ENCODE measurements around the gene SHD. TPM values are rescaled to one million over a fixed set of nuclear protein-coding genes. Genes with fewer than 3 reads are reported as not detected.
"Not testable (repeated sequence)": the region's sequence is repeated elsewhere in the genome, so short reads cannot be mapped to it uniquely, and the experiment has no call there.

The SHD gene
- total RNA-seq, 2 experiments from 2014 or later = 0.14 to 0.64 TPM

DNA sequence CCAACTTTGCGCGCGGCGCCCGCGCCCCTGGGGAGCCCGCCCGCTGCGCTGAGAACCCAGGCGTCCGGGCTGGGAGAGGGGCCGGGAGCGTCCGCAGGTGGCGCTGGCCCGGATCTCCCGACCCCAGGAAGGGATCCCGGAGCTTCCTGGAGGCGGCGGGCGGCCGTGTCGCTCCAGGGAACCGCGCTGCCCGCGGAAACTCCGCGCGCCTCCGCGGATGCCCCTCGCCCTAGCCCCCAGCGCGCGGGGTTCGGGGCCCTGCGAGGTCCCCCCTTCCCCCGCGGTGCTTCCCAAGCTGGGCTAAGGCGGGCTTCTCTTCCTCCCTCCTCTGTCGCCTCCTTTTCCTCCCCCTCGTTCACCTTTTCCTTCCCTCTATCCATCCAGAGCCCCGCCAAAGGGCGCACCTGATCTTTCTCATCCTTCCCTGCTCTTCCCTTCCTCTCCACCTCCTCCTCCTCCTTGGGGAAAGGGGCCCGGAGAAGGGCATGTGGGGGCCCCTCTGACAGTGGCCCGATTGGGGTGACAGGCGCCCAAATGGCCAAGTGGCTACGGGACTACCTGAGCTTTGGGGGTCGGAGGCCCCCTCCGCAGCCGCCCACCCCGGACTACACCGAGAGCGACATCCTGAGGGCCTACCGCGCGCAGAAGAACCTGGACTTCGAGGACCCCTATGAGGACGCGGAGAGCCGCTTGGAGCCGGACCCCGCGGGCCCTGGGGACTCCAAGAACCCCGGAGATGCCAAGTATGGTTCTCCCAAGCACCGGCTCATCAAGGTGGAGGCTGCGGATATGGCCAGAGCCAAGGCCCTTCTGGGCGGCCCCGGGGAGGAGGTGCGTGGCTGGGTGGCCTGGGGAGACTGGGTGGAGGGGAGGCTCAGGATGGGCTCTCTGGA is 710 bp downstream of the SHD start:
- Mint-ChIP-seq H3K4me3 (peak overlapping the region; percentile 45), H3K27me3 (peaks cover 30% of the 10 kb centered on the region), H3K4me1 (ENCODE audit: low read depth) (no peaks in the 10 kb centered on the region), H3K9me3 (no peaks in the 10 kb centered on the region), H3K27ac (no peak overlapping the region), H3K36me3 (ENCODE audit: low read depth) (no peaks in the 10 kb centered on the region)
- POLR2A ChIA-PET = no interaction called here
- Histone ChIP-seq H3K36me3 (ENCODE audit: insufficient read depth, low read length) (no peaks in the 10 kb centered on the region), H3K4me3 (ENCODE audit: low read length) (no peak overlapping the region), H3K27me3 (ENCODE audit: control insufficient read depth in 1 of 2, insufficient read depth in 2 of 2, low read length in 2 of 2) (peaks cover 15 to 16% of the 10 kb centered on the region in 2 experiments), H3K27ac (ENCODE audit: low read depth in 1 of 2, low read length in 2 of 2) (no peak overlapping the region), H3K9me3 (ENCODE audit: control insufficient read depth in 1 of 2, insufficient read depth in 1 of 2, low read length in 2 of 2) (peaks cover 0 to 5% of the 10 kb centered on the region in 2 experiments), H3K4me1 (ENCODE audit: insufficient read depth, low read length) (peaks cover 15% of the 10 kb centered on the region)
- intact Hi-C loops (cut with DNase I, micrococcal nuclease) = no loop called here
- DNase-seq = no peak
- TF ChIP-seq, protein P1, sequence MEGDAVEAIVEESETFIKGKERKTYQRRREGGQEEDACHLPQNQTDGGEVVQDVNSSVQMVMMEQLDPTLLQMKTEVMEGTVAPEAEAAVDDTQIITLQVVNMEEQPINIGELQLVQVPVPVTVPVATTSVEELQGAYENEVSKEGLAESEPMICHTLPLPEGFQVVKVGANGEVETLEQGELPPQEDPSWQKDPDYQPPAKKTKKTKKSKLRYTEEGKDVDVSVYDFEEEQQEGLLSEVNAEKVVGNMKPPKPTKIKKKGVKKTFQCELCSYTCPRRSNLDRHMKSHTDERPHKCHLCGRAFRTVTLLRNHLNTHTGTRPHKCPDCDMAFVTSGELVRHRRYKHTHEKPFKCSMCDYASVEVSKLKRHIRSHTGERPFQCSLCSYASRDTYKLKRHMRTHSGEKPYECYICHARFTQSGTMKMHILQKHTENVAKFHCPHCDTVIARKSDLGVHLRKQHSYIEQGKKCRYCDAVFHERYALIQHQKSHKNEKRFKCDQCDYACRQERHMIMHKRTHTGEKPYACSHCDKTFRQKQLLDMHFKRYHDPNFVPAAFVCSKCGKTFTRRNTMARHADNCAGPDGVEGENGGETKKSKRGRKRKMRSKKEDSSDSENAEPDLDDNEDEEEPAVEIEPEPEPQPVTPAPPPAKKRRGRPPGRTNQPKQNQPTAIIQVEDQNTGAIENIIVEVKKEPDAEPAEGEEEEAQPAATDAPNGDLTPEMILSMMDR (IDR thresholded peaks at IDR 0.05) = no peak
- ATAC-seq (ENCODE audit: poor library complexity) = no peak
- CTCF ChIA-PET = no interaction called here

GRCh38 chr19:4284176-4284958 is 5.3 kb downstream of the SHD start:
- Histone ChIP-seq H3K27ac (ENCODE audit: low read depth in 1 of 2, low read length in 2 of 2) (no peak overlapping the region), H3K27me3 (ENCODE audit: control insufficient read depth in 1 of 2, insufficient read depth in 2 of 2, low read length in 2 of 2) (peaks cover 15 to 16% of the 10 kb centered on the region in 2 experiments), H3K4me3 (ENCODE audit: low read length) (no peak overlapping the region), H3K36me3 (ENCODE audit: insufficient read depth, low read length) (no peaks in the 10 kb centered on the region), H3K9me3 (ENCODE audit: control insufficient read depth in 1 of 2, insufficient read depth in 1 of 2, low read length in 2 of 2) (peaks cover 0 to 5% of the 10 kb centered on the region in 2 experiments), H3K4me1 (ENCODE audit: insufficient read depth, low read length) (peaks cover 8% of the 10 kb centered on the region)
- Mint-ChIP-seq H3K4me1 (ENCODE audit: low read depth) (no peaks in the 10 kb centered on the region), H3K9me3 (no peaks in the 10 kb centered on the region), H3K4me3 (no peak overlapping the region), H3K36me3 (ENCODE audit: low read depth) (no peaks in the 10 kb centered on the region), H3K27me3 (peaks cover 17% of the 10 kb centered on the region), H3K27ac (no peak overlapping the region)
- ATAC-seq (ENCODE audit: poor library complexity) (no peak), DNase-seq (no peak)
- intact Hi-C loops (cut with DNase I, micrococcal nuclease) = no loop called here
- TF ChIP-seq, protein P1 (IDR thresholded peaks at IDR 0.05) = no peak
- ChIA-PET POLR2A (no interaction called here), CTCF (no interaction called here)

GRCh38 chr19:4284974-4285373 is 5.9 kb downstream of the SHD start:
- no peaks in the 10 kb centered on the region for H3K9me3 Mint-ChIP-seq
- no peaks in the 10 kb centered on the region for H3K4me1 Mint-ChIP-seq (ENCODE audit: low read depth)
- ATAC-seq (ENCODE audit: poor library complexity) (no peak), DNase-seq (no peak)
- H3K27ac Mint-ChIP-seq = no peak overlapping the region
- H3K36me3 ChIP-seq (ENCODE audit: insufficient read depth, low read length) = no peaks in the 10 kb centered on the region
- ChIA-PET CTCF (no interaction called here), POLR2A (no interaction called here)
- H3K27me3 ChIP-seq (ENCODE audit: control insufficient read depth in 1 of 2, insufficient read depth in 2 of 2, low read length in 2 of 2) = peaks cover 11% of the 10 kb centered on the region in 2 experiments
- no peaks in the 10 kb centered on the region for H3K36me3 Mint-ChIP-seq (ENCODE audit: low read depth)
- H3K4me3 ChIP-seq (ENCODE audit: low read length) = no peak overlapping the region
- TF ChIP-seq, protein P1 (IDR thresholded peaks at IDR 0.05) = no peak
- peaks cover 2% of the 10 kb centered on the region for H3K4me1 ChIP-seq (ENCODE audit: insufficient read depth, low read length)
- H3K27me3 Mint-ChIP-seq = peaks cover 13% of the 10 kb centered on the region
- no peak overlapping the region for H3K4me3 Mint-ChIP-seq
- intact Hi-C loops (cut with DNase I, micrococcal nuclease) = no loop called here
- H3K27ac ChIP-seq (ENCODE audit: low read depth in 1 of 2, low read length in 2 of 2) = no peak overlapping the region
- peaks cover 0 to 3% of the 10 kb centered on the region in 2 experiments for H3K9me3 ChIP-seq (ENCODE audit: control insufficient read depth in 1 of 2, insufficient read depth in 1 of 2, low read length in 2 of 2)

DNA sequence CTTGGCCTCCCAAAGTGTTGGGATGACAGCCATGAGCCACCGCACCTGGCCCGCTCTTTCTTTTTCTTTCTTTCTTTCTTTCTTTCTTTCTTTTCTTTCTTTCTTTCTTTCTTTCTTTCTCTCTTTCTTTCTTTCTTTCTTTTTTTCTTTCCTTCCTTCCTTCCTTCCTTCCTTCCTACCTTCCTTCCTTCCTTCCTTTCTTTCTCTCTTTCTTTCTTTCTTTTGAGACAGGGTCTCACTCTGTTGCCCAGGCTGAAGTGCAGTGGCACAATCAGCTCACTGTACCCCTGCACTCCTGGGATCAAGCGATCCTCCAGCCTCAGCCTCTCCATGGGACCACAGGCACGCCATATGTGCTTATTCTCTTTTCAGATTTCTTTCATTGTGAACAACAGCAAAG is 7.1 kb downstream of the SHD start:
- CTCF ChIA-PET; H3K27ac ChIP-seq (ENCODE audit: low read depth in 1 of 2, low read length in 2 of 2); POLR2A ChIA-PET; H3K36me3 ChIP-seq (ENCODE audit: insufficient read depth, low read length); H3K9me3 ChIP-seq (ENCODE audit: control insufficient read depth in 1 of 2, insufficient read depth in 1 of 2, low read length in 2 of 2); H3K4me3 ChIP-seq (ENCODE audit: low read length); ATAC-seq (ENCODE audit: poor library complexity); H3K9me3 Mint-ChIP-seq; H3K27me3 Mint-ChIP-seq; H3K4me1 ChIP-seq (ENCODE audit: insufficient read depth, low read length); intact Hi-C loops (cut with DNase I, micrococcal nuclease); H3K36me3 Mint-ChIP-seq (ENCODE audit: low read depth); H3K27me3 ChIP-seq (ENCODE audit: control insufficient read depth in 1 of 2, insufficient read depth in 2 of 2, low read length in 2 of 2); H3K4me1 Mint-ChIP-seq (ENCODE audit: low read depth); H3K4me3 Mint-ChIP-seq; DNase-seq; H3K27ac Mint-ChIP-seq: not testable (repeated sequence)

All from CD4-positive, alpha-beta T cell (primary cell).